ENCODE measurements around the gene WDFY3.

The WDFY3 gene

DNA sequence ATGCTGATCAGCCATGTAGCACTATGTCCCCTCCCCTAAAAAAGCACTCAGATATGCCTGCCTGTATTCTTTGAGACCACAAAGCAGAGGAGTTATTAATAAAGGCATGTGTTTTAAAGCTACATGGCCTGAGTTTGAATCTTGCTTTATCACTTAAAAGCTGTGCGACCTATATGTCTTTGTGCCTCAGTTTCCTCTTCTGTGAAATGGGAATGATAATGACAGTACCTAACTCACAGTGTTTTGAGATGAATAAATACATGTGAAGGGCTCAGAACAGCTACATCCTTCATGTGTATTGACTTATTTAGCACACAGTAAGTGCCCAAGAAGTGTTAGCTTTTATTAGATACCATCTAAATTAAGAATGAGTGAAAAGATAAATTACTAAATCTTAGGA lies 180.0 kb downstream of the WDFY3 start:
- DNase-seq: no peak

DNA sequence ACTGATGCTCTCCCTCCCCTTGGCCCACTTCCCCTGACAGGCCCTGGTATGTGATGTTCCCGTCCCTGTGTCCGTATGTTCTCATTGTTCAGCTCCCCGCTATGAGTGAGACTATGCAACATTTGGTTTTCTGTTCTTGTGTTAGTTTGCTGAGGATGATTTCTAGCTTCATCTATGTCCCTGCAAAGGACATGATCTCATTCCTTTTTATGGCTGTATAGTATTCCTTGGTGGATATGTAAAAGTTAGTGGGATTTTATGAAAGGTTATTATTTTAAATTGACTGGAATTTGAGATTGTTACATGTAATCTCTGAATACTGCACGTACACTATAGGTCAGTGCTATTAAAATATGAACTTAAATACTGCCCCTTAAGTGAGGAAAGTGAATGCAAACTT lies 184.0 kb downstream of the WDFY3 start:
- no peak for DNase-seq

DNA sequence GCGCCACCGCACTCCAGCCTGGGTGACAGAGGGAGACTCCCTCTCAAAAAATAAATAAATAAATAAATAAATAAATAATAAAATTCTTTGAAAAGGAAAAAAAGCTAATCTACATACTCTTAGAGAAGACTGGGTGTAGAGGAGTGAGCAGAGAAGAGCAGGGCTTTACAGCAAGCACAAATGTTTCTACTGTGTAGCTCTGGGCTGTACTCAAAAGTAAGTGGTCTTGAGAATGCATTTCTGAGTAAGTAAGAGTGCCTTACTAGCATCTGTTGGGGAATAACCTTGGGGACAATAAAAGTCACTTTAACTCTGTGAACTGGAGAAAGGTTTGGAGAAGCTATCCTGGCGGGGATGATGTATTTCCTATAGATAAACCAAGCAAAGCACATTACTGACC lies 185.8 kb downstream of the WDFY3 start:
- no peak for DNase-seq

DNA sequence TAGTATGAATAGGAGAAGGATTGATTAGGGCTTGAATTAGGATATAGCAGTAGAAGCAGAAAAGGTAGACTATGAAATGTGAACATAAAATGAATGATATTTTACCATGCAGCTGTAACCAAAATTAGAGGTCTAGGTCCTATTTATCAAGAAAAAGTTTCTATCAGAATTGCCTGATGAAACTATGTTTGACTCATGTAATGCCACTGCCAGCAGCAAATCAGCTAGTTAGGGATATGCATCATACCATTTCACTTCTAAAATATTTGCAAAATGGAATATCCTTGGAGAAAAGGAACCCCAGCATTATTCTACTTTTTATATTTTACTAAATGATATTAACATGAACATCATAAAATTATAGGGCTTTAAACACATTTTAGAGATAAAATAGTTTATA lies 188.4 kb downstream of the WDFY3 start:
- DNase-seq: no peak

DNA sequence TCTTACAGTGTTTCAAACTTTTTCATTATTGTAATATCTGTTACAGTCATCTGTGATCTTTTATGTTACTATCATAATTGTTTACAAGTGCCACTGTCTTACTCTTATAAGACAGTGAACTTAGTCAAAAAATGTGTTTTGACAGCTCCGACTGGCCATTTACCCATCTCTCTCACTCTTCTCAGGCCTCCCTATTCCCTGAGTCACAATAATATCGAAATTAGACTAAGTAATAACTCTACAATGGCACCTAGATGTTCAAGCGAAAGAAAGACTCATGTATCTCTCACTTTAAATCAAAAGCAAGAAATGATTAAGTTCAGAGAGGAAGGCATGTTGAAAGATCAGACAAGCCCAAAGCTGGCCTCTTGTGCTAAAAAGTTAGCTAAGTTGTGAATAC lies 199.3 kb downstream of the WDFY3 start:
- no peak for DNase-seq

DNA sequence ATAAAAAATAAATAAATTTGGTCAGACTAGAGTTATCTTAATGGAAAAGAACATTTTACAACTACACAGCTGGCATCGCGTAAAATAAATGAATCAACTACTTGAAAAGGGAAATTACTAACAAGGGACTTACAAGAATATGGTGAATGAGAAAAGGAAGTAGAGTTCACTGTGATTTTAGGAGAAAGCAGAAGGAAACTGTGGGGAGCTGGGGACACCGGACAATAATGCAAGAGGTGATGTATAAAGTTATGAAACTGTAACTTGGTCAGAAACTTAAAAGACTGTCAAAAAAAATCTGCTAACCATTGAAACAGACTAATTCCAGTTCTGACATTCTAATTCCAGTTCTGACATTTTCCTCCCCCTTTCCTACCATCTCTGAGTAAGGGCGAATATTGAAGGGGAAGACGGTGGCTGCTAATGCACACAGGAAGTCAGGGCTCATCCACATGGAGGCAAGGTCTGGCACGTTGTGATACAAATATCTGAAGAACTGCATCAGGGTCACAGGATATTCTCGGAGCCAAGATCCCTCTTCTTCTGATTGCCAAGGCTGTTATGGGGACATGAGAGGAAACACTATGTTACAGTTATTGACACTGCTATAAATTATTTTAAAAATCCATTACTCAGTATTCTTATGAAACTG lies 213.0 kb downstream of the WDFY3 start:
- DNase-seq: no peak

DNA sequence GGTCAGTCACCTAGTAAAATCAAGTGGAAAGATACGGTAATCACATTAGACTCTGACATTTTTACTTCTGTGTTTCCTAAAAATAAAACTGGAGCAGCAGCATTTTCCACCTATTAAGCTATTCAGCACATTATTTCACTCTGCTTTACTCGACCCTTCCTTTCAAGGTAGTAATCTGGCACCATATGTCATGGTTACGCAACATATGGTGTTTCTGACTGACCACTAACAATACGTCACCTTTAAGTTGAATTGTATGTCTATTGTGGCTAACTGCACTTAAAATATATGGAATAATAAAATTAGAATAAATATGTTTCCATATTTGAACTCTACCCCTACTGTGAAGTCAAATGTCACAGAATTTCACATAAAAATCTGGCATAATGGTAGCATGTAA lies 214.8 kb downstream of the WDFY3 start:
- no peak for DNase-seq

DNA sequence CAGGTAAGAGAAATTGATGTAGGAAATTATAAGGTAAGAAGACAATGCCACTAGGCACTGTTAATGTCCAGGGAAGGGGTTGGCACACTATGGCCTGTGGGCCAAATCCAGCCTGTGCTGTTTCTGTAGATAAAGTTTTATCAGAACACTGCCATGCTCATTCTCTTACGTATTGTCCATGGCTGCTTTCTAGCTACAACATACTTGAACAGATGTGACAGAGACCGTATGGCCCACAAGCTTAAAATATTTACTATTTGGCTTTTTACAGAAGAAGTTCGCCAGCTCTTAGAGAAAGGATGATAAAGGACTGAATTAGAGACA lies 215.6 kb downstream of the WDFY3 start:
- no peak for DNase-seq

DNA sequence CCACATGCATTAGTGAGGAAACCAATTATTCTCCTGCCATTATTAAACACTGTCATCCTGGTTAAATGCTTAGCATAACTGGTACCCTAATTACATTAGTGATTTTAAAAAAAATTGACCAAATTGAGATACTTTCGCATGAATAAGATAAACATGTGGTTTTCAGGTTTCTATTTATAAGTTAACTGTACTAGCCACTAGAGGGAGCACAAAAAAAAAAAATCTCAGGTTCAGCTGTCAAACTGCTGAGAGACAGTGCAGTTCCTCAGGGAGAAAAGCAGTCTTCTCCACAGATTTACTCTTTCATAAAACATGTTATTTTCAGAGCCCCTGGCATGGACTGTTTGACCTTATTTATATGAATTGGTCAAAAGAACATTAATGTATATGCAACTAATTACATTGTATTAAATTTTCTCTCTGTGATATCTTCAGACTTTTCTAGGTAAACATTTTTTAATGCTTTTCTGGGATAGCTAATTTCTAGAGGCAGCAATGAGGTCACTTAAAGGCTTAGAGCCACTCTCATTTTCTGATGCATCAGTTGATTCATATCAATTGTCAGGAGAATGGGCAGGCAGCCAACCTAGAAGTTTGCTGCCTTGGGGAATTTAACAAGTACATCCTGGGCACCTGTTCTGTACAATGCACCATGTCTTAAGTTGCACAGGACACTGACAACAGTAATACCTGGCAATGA lies 216.1 kb downstream of the WDFY3 start:
- no peak for DNase-seq

DNA sequence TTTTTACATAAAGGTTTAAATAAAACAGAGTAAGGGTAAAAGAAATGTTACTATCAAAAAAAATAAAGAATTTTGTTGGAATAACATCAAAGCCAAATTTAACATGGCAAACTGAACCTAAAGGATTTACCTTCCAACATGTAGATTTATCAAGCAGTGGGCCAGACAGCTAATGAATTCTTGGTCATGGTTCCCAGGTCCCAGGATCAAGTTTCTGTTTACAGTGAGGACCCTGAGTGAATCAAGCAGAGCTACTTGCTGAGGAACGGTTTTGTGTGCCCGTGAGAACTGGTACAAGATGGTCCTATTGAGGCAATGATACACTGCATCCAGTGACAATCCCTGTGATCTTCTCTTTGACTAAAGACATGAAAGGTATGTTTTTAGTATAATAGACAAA lies 226.4 kb downstream of the WDFY3 start:
- DNase-seq: no peak

DNA sequence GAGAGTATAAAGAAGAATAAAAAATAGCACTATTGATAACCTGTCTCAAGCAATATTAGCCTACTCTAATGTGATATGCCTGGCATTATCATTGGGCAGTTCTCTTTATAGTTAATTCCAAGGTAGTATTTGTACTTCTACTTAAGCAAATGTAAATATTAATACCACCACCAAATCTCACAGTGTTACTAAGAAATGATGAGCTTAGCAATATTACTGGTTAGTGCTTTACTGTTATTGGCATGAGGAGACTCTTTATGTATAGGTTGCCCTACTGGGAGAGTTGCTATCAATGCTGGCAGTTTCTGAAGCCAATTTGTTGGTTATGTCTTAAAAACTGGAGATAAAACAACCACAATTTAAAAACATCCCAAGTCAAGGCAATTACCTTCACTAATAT lies 227.9 kb downstream of the WDFY3 start:
- no peak for DNase-seq

DNA sequence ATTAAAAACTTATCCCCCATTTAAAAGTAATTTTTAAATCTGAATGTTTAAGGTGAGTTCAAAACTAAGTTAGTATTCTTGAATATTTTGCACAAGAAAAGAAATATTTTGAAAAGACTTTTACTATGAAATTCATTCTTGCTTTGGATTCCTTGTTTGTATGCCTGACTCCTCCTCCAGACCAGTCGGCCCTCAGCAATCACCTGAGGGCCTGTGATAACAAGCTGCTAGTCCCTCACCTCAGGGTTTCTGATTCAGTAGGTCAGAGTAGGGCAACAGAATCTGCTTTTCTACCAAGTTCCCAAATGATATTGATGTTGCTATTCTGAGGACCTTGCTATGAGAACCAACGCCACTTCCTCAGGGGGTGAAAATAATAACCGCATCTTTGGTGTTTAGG lies 228.8 kb downstream of the WDFY3 start:
- no peak for DNase-seq

DNA sequence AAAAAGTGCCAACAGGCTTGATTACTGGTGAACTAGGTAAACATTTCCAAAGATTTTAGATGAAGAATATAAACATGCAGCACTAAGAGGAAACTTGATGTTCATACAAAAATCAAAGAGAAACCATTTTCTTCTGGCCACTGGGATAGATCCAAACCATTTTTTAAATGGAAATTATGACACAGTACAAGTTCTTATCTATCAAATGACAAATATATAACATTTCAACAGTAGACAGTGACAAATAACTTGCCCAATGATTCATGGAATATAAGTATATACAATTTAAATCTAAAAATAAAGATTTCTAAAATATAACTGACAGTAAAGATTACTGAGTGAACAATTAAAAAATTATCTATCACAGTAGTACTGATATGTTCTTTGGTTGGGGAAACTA lies 232.5 kb downstream of the WDFY3 start:
- no peak for DNase-seq

DNA sequence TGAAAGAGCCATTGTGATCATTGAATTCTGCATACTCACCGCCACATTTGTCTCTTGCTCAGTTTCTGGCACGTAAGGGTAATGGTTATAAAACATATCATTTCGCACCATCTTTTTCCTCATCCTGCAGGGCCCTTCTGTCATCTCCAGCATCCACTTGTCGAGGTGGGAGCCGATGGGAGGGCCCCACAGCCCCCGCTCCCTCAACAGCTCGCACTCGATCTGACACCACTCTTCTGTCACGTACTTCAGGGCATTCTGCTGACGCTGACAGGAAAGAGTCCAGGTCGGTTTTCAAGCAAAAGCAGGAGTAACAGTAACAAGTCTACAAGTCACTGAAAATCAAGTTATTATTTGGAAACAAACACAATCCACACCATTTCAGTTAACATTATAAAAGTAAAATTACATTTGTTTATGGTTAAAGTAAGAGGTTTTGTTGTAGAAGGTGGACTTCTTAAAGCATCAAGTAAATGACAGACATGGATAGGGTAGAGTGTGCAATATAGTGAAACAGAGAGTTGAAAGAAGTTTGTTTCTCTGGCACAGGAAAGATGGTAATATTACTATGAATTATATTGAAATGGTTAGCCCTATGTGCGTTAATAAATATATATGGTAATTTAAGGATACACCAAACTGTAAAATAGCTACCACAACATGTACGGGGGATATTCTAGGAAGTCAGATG lies 233.0 kb downstream of the WDFY3 start:
- no peak for DNase-seq

DNA sequence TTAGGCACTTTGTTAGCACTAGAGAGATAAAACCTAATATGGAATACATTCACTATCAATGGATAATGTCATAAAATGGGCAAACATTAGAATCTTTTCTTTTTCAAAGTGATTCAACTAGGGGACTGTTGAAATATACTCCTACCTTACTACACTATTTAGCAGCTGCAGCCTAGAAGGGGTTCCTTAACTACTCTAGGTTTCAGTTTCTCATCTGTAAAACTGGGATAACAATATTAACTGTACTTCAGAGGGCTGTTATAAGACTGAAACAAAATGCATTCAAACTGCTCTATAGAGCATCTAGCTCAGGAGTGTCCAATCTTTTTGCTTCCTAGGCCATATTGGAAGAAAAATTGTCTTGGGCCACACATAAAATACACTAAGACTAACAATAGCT lies 236.1 kb downstream of the WDFY3 start:
- no peak for DNase-seq

DNA sequence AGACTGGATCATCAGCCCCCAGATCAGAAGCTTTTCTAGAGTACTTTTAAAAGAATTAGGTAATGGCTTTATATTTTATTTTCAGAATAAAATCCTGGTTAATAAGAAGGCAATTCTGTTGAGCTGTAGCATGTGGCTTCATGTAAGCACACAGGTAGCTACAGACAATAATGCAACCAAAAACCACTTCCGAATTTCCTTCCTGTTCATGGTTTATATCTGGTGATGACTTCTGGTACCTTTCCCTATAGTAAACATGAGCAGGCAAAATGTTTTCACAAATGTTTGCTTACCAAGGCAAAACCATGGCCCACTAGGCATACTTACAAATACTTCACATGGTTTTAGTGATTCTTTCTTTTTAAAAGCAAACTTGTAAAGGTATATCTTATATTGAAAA lies 239.0 kb downstream of the WDFY3 start:
- DNase-seq: no peak

DNA sequence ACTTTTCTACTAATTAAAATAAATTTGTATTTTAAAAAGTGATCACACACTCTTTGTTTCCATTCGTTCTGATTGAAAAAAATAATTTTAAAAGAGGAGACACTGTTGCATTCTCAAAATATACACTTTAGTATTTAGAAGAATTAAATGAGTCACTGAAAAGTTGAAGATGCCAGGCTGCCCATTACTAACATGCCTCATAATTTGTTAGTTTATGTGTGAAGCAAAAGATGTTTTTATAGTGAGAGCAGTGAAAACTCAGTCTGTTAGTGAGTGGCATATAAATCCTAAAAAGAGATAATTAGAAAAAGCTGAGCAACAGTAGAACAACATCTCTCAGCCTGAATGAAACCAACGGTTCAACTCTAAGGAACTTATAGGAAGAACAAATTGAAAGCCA lies 240.1 kb downstream of the WDFY3 start:
- no peak for DNase-seq

DNA sequence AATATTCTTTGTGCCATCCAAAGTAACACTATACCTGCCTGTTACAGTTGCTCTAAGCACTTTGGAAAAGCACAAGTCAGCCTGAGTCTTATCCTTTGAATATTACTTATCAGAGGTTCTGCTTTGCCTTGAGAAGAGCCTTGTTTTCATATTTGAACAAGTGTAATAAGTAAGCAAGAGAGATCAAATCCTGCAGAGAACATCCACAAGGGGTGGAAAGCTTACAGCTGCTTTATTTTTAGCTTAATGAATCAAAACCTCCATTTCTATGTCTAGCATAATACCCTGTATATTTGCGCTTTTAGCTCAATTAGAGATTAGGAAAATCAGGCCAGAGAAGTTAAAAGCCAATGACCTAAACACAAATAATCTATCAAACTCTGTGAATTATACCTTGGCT lies 243.8 kb downstream of the WDFY3 start:
- DNase-seq: no peak

DNA sequence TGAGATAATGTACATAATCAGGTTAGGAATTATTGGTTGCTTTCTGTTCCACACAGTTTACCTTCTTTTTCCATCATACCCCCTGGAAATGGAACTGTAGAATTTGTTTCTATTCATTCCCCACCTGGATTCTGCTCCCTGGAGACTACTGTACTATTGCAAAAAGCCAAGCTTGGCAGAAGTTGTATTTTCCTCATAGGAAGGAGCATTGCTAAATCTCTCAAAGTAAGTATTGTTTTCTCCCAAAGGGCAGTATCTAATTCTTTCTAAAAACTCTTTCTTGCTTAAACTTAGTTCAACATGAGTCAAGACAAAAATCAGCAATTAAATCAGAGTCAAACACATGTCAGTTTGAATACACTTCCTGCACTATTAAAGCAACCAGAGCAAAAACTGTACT lies 247.4 kb downstream of the WDFY3 start:
- DNase-seq: no peak

DNA sequence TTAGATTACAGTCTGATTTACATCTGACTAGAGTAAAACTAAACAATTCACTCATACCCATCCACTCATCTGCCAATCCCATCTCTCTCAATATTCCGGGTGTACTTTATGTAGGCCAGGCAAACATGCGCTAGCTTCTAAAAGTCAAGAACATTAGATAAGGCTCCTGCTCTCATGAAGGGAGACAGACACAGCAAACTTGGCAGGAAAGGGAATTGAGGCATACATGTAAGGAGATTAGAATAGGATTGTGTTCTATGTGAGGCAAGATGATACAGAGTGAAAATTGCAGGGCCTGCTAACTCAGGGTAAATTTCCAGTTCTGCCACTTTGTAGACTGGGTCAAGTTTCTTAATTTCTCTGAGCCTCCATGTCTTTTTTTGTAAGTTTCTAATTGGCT lies 247.8 kb downstream of the WDFY3 start:
- no peak for DNase-seq

DNA sequence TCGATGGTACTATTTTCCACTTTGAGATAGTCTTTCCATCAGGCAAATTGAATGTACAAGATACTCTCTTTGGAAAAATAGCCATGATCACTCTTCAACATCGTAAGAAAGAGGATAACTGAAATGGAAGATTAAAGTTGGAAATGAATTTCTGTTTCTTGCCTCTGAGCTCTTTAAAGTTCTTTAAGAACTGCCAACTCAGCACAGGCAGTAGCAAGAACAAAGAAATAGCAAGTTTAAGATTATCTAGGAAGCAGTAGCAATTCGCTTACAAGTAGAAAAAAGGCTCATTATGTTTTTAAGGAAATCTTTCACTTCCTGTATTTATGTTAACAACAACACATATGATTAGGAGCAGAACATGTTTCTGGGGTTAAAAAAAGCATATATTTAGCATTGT lies 255.9 kb downstream of the WDFY3 start:
- DNase-seq: no peak

DNA sequence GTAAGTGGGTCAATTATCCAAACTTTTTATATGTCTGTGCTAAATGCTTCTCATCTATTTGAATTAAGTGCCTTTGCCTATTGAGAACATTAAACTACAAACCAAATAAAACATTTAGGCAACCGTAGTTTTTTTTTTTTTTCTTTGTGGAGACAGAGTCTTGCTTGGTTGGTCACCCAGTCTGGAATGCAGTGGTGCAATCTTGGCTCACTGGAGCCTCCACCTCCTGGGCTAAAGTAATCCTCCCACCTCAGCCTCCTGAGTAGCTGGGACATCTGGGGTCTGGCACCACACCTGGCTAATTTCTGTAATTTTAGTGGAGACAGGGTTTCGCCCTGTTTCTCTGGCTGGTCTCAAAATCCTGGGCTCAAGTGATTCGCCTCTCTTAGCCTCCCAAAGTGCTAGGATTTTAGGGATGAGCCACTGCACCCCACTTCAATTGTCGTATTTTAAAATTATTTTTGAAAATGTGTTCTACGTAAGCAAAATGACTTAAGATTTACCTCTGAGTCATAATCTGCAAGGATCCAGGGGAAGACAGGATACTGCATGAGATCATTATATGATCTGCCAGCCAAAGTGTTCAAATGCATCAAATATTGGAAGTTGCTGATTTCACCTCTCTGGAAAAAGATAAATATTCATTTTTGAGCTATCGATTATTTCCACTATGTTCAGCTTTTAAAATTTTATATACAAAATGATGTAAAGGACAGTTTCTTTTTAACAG lies 257.9 kb downstream of the WDFY3 start:
- no peak for DNase-seq

DNA sequence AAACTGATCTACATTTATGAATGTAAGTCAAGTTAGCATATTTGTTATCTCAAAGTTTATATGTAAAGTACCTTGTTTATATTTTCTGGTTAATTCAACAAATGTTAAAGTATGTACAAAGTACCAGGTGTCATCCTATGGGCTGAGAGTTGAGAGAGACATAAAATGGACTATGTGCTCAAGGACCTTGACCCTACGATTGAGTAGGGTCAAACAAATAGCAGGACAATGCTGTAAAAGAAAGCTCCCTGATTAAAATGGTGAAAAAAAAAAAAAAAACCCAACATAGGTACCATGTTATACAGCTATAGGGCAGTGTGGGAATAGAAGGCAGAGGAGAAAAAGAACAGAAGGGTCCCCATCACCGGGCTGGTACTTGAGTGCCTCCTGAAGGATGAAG lies 260.2 kb downstream of the WDFY3 start:
- DNase-seq: no peak
